ENCODE measurements around the gene LRP1.

Gene LRP1

GRCh38 chr12:57226588-57227314 is 98.5 kb downstream of the LRP1 start:
- DNase-seq (ENCODE audit: low read depth in 1 of 2, low spot score in 1 of 2) = no peak
- H3K27me3 ChIP-seq (ENCODE audit: insufficient read depth, poor library complexity, severe bottlenecking) = peaks cover 44% of the 10 kb centered on the region
- peak overlapping the region; percentile 5; the same call in 1 of the 2 replicates for H3K4me3 ChIP-seq (replicated peaks; ENCODE audit: insufficient read depth, low read length)
- no peak overlapping the region for H3K27ac ChIP-seq (replicated peaks)
- TF ChIP-seq REST (IDR thresholded peaks at IDR 0.05; ENCODE audit: insufficient replicate concordance, low read depth) (no peak), POLR2AphosphoS5 (IDR thresholded peaks at IDR 0.05; ENCODE audit: low read depth) (no peak), SPI1 (IDR thresholded peaks at IDR 0.05; ENCODE audit: borderline replicate concordance, low read depth) (no peak), CTCF (IDR thresholded peaks at IDR 0.05; ENCODE audit: insufficient read depth, low read length) (no peak), GABPA (IDR thresholded peaks at IDR 0.05; ENCODE audit: low read depth) (no peak)

GRCh38 chr12:57227315-57228115 is 99.2 kb downstream of the LRP1 start:
- TF ChIP-seq GABPA (IDR thresholded peaks at IDR 0.05; ENCODE audit: low read depth) (no peak), REST (IDR thresholded peaks at IDR 0.05; ENCODE audit: insufficient replicate concordance, low read depth) (no peak), POLR2AphosphoS5 (IDR thresholded peaks at IDR 0.05; ENCODE audit: low read depth) (no peak), CTCF (IDR thresholded peaks at IDR 0.05; ENCODE audit: insufficient read depth, low read length) (no peak)
- H3K27ac ChIP-seq (replicated peaks) = no peak overlapping the region
- no peak overlapping the region; the same call in 1 of the 2 replicates for H3K4me3 ChIP-seq (replicated peaks; ENCODE audit: insufficient read depth, low read length)
- no peak for DNase-seq (ENCODE audit: low read depth in 1 of 2, low spot score in 1 of 2)
- peaks cover 36% of the 10 kb centered on the region for H3K27me3 ChIP-seq (ENCODE audit: insufficient read depth, poor library complexity, severe bottlenecking)

- DNase-seq (ENCODE audit: low read depth in 1 of 2, low spot score in 1 of 2) = no peak
- TF ChIP-seq CTCF (IDR thresholded peaks at IDR 0.05; ENCODE audit: insufficient read depth, low read length) = no peak
- no peak for TF ChIP-seq SPI1 (IDR thresholded peaks at IDR 0.05; ENCODE audit: borderline replicate concordance, low read depth)
- no peak for TF ChIP-seq POLR2AphosphoS5 (IDR thresholded peaks at IDR 0.05; ENCODE audit: low read depth)
- TF ChIP-seq GABPA (IDR thresholded peaks at IDR 0.05; ENCODE audit: low read depth) = no peak
- no peak for TF ChIP-seq REST (IDR thresholded peaks at IDR 0.05; ENCODE audit: insufficient replicate concordance, low read depth)
- H3K4me3 ChIP-seq (replicated peaks; ENCODE audit: insufficient read depth, low read length) = peak overlapping the region; percentile 75
- peak overlapping the region; percentile 83 for H3K27ac ChIP-seq (replicated peaks)
- peaks cover 24% of the 10 kb centered on the region for H3K27me3 ChIP-seq (ENCODE audit: insufficient read depth, poor library complexity, severe bottlenecking)
These were observed 100.9 kb downstream of the LRP1 start for GRCh38 chr12:57229046-57229633.
